WTC11 (cell line): ENCODE data around the gene INPP5E. TPM values are rescaled to one million over a fixed set of nuclear protein-coding genes. Genes with fewer than 3 reads are reported as not detected.

Source experiments
- ATAC-seq: fragments of 200-7000 bp; cut with Tn5 transposase; 2 replicates; pipeline ENCODE4 v1.10.0; 2021; ENCODE audit warnings: mild to moderate bottlenecking, moderate library complexity
- CTCF ChIA-PET: fragments of 300-600 bp; sonication (Branson Sonifier 250); formaldehyde crosslinking; loops from one replicate; lab custom pipeline; 2021; ENCODE audit warnings: antibody characterized with exemption; lab: Charles Lee
- POLR2A ChIA-PET: fragments of 350-600 bp; sonication (Branson Sonifier 250); formaldehyde crosslinking; loops from one replicate; lab custom pipeline; 2021; ENCODE audit warnings: antibody characterized with exemption; lab: Charles Lee
- DNase-seq: peaks from one replicate; pipeline ENCODE4 v3.0.0; 2021; ENCODE audit warnings: low spot score
- H3K27ac Mint-ChIP-seq: 2 replicates; pipeline ENCODE4 v1.8.0; 2021; ENCODE audit warnings: mixed read lengths
- H3K27me3 Mint-ChIP-seq: 2 replicates; pipeline ENCODE4 v1.8.0; 2021; ENCODE audit warnings: low read depth, mild to moderate bottlenecking, moderate library complexity, mixed read lengths
- H3K36me3 Mint-ChIP-seq: 2 replicates; pipeline ENCODE4 v1.8.0; 2021; ENCODE audit warnings: mixed read lengths
- H3K4me1 Mint-ChIP-seq: 2 replicates; pipeline ENCODE4 v1.8.0; 2022; ENCODE audit warnings: mixed read lengths
- H3K4me3 Mint-ChIP-seq: 2 replicates; pipeline ENCODE4 v1.8.0; 2021; ENCODE audit warnings: mild to moderate bottlenecking, moderate library complexity, mixed read lengths
- H3K9me3 Mint-ChIP-seq: 2 replicates; pipeline ENCODE4 v1.8.0; 2021; ENCODE audit warnings: mixed read lengths
- ELF4 ChIP-seq: sonication (generic); formaldehyde crosslinking; IDR thresholded peaks from 2 replicates; pipeline ENCODE4 v1.8.1; 2022; ENCODE audit warnings: low read depth, mild to moderate bottlenecking, moderate library complexity, missing genetic modification reagents
- EMX1 ChIP-seq: fragments of 250-450 bp; sonication (Bioruptor Pico); IDR thresholded peaks from 2 replicates; pipeline ENCODE4 v1.8.0; 2021; ENCODE audit warnings: mild to moderate bottlenecking
- FOXJ3 ChIP-seq: sonication (generic); formaldehyde crosslinking; IDR thresholded peaks from 2 replicates; pipeline ENCODE4 v1.9.0; 2021; ENCODE audit warnings: missing genetic modification reagents, mild to moderate bottlenecking, borderline replicate concordance
- FOXK1 ChIP-seq: sonication (generic); formaldehyde crosslinking; IDR thresholded peaks from 2 replicates; pipeline ENCODE4 v1.8.0; 2022; ENCODE audit warnings: mild to moderate bottlenecking, moderate library complexity, missing genetic modification reagents
- KAT7 ChIP-seq: sonication (generic); formaldehyde crosslinking; IDR thresholded peaks from 2 replicates; pipeline ENCODE4 v1.8.1; 2023; ENCODE audit warnings: missing genetic modification reagents, mild to moderate bottlenecking, borderline replicate concordance
- NR3C1 ChIP-seq: sonication (generic); formaldehyde crosslinking; conservative IDR thresholded peaks from 2 replicates; pipeline ENCODE4 v1.8.1; 2023; ENCODE audit warnings: low read depth, mild to moderate bottlenecking, missing genetic modification reagents
- PRRX2 ChIP-seq: fragments of 250-450 bp; sonication (Bioruptor Pico); IDR thresholded peaks from 2 replicates; pipeline ENCODE4 v1.8.0; 2021; ENCODE audit warnings: mild to moderate bottlenecking
- RELA ChIP-seq: sonication (generic); formaldehyde crosslinking; IDR thresholded peaks from 2 replicates; pipeline ENCODE4 v1.8.1; 2022; ENCODE audit warnings: missing genetic modification reagents, mild to moderate bottlenecking, borderline replicate concordance
- SMAD3 ChIP-seq: sonication (generic); formaldehyde crosslinking; IDR thresholded peaks from 2 replicates; pipeline ENCODE4 v1.8.0; 2022; ENCODE audit warnings: missing genetic modification reagents, mild to moderate bottlenecking, borderline replicate concordance
- ZNF138 ChIP-seq: sonication (generic); formaldehyde crosslinking; conservative IDR thresholded peaks from 2 replicates; pipeline ENCODE4 v1.8.1; 2022; ENCODE audit warnings: mild to moderate bottlenecking, moderate library complexity, missing genetic modification reagents
- ZNF232 ChIP-seq: sonication (generic); formaldehyde crosslinking; IDR thresholded peaks from 2 replicates; pipeline ENCODE4 v1.8.0; 2022; ENCODE audit warnings: mild to moderate bottlenecking, missing genetic modification reagents
- total RNA-seq: library from RNA; stranded (reverse); gene quantifications from 3 replicates; pipeline ENCODE4 v1.2.3, GENCODE V29; 2021
- TF ChIP-seq, protein P1 (sequence below): sonication (generic); formaldehyde crosslinking; IDR thresholded peaks from 2 replicates; pipeline ENCODE4 v1.8.0; 2023; ENCODE audit warnings: mild to moderate bottlenecking, missing genetic modification reagents
- TF ChIP-seq, protein P2 (sequence below): sonication (generic); formaldehyde crosslinking; IDR thresholded peaks from 2 replicates; pipeline ENCODE4 v1.8.1; 2022; ENCODE audit warnings: low read depth, mild to moderate bottlenecking, moderate library complexity, missing genetic modification reagents, borderline replicate concordance
- TF ChIP-seq, protein P3 (sequence below): sonication (generic); formaldehyde crosslinking; IDR thresholded peaks from 2 replicates; pipeline ENCODE4 v1.8.0; 2023; ENCODE audit warnings: missing genetic modification reagents, mild to moderate bottlenecking, borderline replicate concordance
- TF ChIP-seq, protein P4 (sequence below): sonication (generic); formaldehyde crosslinking; IDR thresholded peaks from 2 replicates; pipeline ENCODE4 v1.8.1; 2022; ENCODE audit warnings: mild to moderate bottlenecking, missing genetic modification reagents, moderate library complexity, borderline replicate concordance
- TF ChIP-seq, protein P5 (sequence below): sonication (generic); formaldehyde crosslinking; IDR thresholded peaks from 2 replicates; pipeline ENCODE4 v1.8.1; 2023; ENCODE audit warnings: mild to moderate bottlenecking, missing genetic modification reagents
- TF ChIP-seq, protein P6 (sequence below): sonication (generic); formaldehyde crosslinking; IDR thresholded peaks from 2 replicates; pipeline ENCODE4 v1.8.1; 2022; ENCODE audit warnings: mild to moderate bottlenecking, moderate library complexity, missing genetic modification reagents
- TF ChIP-seq, protein P7 (sequence below): sonication (generic); formaldehyde crosslinking; IDR thresholded peaks from 2 replicates; pipeline ENCODE4 v1.8.0; 2022; ENCODE audit warnings: mild to moderate bottlenecking, missing genetic modification reagents

The INPP5E gene
- total RNA-seq, 1 experiment from 2014 or later, result 24.0 TPM

DNA sequence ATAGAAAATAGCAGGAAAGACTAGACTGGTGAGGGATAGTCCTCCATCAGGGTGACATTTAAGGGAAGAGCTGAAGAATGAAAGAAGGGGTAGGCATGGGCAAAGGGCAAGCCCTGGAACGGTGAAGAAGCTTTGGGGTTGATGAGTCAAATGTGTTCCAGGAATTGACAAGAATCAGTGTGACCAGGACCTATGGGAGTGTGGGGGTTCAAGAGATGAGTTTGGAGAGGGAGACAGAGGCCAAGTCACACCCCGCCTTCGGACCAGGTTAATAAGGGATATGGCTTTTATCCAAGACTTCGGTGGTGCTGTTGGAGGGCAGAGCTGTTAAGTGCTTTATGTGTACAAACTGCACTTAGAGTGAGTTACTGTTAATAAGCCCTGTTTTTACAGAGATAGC lies 28.3 kb downstream of the INPP5E start (continued):
- TF ChIP-seq, protein P1, sequence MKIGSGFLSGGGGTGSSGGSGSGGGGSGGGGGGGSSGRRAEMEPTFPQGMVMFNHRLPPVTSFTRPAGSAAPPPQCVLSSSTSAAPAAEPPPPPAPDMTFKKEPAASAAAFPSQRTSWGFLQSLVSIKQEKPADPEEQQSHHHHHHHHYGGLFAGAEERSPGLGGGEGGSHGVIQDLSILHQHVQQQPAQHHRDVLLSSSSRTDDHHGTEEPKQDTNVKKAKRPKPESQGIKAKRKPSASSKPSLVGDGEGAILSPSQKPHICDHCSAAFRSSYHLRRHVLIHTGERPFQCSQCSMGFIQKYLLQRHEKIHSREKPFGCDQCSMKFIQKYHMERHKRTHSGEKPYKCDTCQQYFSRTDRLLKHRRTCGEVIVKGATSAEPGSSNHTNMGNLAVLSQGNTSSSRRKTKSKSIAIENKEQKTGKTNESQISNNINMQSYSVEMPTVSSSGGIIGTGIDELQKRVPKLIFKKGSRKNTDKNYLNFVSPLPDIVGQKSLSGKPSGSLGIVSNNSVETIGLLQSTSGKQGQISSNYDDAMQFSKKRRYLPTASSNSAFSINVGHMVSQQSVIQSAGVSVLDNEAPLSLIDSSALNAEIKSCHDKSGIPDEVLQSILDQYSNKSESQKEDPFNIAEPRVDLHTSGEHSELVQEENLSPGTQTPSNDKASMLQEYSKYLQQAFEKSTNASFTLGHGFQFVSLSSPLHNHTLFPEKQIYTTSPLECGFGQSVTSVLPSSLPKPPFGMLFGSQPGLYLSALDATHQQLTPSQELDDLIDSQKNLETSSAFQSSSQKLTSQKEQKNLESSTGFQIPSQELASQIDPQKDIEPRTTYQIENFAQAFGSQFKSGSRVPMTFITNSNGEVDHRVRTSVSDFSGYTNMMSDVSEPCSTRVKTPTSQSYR, result no peak
- TF ChIP-seq RELA (CRISPR knock-in tag) (no peak), PRRX2 (CRISPR knock-in tag) (no peak), SMAD3 (no peak), ZNF138 (CRISPR knock-in tag) (no peak), ELF4 (CRISPR knock-in tag) (no peak)
- TF ChIP-seq, protein P2, sequence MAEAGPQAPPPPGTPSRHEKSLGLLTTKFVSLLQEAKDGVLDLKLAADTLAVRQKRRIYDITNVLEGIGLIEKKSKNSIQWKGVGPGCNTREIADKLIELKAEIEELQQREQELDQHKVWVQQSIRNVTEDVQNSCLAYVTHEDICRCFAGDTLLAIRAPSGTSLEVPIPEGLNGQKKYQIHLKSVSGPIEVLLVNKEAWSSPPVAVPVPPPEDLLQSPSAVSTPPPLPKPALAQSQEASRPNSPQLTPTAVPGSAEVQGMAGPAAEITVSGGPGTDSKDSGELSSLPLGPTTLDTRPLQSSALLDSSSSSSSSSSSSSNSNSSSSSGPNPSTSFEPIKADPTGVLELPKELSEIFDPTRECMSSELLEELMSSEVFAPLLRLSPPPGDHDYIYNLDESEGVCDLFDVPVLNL, result no peak
- TF ChIP-seq, protein P3, sequence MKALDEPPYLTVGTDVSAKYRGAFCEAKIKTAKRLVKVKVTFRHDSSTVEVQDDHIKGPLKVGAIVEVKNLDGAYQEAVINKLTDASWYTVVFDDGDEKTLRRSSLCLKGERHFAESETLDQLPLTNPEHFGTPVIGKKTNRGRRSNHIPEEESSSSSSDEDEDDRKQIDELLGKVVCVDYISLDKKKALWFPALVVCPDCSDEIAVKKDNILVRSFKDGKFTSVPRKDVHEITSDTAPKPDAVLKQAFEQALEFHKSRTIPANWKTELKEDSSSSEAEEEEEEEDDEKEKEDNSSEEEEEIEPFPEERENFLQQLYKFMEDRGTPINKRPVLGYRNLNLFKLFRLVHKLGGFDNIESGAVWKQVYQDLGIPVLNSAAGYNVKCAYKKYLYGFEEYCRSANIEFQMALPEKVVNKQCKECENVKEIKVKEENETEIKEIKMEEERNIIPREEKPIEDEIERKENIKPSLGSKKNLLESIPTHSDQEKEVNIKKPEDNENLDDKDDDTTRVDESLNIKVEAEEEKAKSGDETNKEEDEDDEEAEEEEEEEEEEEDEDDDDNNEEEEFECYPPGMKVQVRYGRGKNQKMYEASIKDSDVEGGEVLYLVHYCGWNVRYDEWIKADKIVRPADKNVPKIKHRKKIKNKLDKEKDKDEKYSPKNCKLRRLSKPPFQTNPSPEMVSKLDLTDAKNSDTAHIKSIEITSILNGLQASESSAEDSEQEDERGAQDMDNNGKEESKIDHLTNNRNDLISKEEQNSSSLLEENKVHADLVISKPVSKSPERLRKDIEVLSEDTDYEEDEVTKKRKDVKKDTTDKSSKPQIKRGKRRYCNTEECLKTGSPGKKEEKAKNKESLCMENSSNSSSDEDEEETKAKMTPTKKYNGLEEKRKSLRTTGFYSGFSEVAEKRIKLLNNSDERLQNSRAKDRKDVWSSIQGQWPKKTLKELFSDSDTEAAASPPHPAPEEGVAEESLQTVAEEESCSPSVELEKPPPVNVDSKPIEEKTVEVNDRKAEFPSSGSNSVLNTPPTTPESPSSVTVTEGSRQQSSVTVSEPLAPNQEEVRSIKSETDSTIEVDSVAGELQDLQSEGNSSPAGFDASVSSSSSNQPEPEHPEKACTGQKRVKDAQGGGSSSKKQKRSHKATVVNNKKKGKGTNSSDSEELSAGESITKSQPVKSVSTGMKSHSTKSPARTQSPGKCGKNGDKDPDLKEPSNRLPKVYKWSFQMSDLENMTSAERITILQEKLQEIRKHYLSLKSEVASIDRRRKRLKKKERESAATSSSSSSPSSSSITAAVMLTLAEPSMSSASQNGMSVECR, result no peak
- TF ChIP-seq, protein P4, sequence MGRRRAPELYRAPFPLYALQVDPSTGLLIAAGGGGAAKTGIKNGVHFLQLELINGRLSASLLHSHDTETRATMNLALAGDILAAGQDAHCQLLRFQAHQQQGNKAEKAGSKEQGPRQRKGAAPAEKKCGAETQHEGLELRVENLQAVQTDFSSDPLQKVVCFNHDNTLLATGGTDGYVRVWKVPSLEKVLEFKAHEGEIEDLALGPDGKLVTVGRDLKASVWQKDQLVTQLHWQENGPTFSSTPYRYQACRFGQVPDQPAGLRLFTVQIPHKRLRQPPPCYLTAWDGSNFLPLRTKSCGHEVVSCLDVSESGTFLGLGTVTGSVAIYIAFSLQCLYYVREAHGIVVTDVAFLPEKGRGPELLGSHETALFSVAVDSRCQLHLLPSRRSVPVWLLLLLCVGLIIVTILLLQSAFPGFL (CRISPR knock-in tag), result no peak
- TF ChIP-seq, protein P5, sequence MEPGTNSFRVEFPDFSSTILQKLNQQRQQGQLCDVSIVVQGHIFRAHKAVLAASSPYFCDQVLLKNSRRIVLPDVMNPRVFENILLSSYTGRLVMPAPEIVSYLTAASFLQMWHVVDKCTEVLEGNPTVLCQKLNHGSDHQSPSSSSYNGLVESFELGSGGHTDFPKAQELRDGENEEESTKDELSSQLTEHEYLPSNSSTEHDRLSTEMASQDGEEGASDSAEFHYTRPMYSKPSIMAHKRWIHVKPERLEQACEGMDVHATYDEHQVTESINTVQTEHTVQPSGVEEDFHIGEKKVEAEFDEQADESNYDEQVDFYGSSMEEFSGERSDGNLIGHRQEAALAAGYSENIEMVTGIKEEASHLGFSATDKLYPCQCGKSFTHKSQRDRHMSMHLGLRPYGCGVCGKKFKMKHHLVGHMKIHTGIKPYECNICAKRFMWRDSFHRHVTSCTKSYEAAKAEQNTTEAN (CRISPR knock-in tag), result no peak

DNA sequence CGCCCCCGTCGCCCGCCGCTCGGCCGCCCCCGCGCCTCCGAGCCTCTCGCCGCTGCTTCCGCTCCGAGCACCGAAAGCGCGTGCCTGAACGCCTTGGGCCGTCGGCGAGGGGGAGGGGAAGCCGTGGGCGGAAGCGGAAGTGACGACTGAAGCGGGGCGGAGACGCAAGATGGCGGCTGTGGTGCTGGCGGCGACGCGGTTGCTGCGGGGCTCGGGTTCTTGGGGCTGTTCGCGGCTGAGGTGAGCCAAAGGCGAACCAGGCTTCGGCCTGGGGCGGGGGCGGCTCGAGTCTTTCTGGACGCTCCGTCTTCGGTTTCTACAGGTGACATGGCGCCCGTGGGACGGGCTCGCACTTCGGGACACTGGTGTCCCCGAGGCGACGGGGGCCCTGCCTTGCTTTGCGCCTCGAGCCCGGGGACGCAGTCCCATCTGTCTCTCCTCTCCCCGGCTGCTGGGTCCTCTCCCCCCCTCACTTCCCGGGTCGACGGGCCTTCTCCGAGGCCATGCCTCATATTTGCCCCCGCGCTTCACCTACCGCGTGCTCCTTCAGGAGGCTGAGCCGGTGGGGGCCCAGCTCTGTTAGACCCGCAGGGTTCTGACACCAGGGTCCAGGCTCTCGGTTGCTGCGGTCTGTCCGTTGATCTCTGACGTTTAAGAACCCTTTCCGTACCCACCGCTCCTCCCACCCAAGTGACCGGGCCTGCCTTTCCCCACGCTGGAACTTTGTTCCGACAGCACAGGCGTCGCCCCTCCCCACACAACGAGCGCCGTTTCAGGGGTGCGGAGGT lies 29.0 kb downstream of the INPP5E start, which contains the start of the genes ENTR1 and PMPCA:
Gene ENTR1, minus strand, starts transcription at position 115 of the 788 bp plus-strand sequence. CDS start 217 bp downstream, outside the sequence.
Gene PMPCA, plus strand, starts transcription at position 159 of the 788 bp plus-strand sequence. Its CDS starts 11 bp downstream, at position 170.
- ATAC-seq (peak; percentile 74), DNase-seq (peak; percentile 92)
- H3K4me1 Mint-ChIP-seq, result peaks cover 27% of the 10 kb centered on the region
- ChIA-PET CTCF (interaction anchor here (1.0 to 2.4 kb wide), 6 partner anchors 10 to 261 kb away, joined by 3 to 11 read pairs (median 4); no protein-coding TSS in a partner anchor), POLR2A (interaction anchor here (0.5 to 1.1 kb wide), 3 partner anchors 10 to 79 kb away, joined by 3 to 5 read pairs (median 5); no protein-coding TSS in a partner anchor)
- peak within 1 kb of the TSS; percentile 90 for H3K27ac Mint-ChIP-seq
- peak within 1 kb of the TSS; percentile 92 for H3K4me3 Mint-ChIP-seq
- H3K36me3 Mint-ChIP-seq, result peaks cover 69% of the 10 kb centered on the region
- no peaks in the 10 kb centered on the region for H3K27me3 Mint-ChIP-seq
- no peaks in the 10 kb centered on the region for H3K9me3 Mint-ChIP-seq
- no peak for TF ChIP-seq FOXJ3 (CRISPR knock-in tag)
- TF ChIP-seq, protein P6, sequence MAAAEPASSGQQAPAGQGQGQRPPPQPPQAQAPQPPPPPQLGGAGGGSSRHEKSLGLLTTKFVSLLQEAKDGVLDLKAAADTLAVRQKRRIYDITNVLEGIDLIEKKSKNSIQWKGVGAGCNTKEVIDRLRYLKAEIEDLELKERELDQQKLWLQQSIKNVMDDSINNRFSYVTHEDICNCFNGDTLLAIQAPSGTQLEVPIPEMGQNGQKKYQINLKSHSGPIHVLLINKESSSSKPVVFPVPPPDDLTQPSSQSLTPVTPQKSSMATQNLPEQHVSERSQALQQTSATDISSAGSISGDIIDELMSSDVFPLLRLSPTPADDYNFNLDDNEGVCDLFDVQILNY (CRISPR knock-in tag), result peak; percentile 21; the same call in 1 of the 2 replicates
- peak; percentile 83 for TF ChIP-seq ZNF232 (CRISPR knock-in tag)
- peak; percentile 86 for TF ChIP-seq FOXK1 (CRISPR knock-in tag)
- TF ChIP-seq, protein P4 (CRISPR knock-in tag), result no peak
- 0 out of 2 replicates have a peak, but pooled peaks have one; percentile 51 for TF ChIP-seq KAT7 (CRISPR knock-in tag)
- TF ChIP-seq NR3C1, result peak; percentile 84; the same call in 1 of the 2 replicates
- TF ChIP-seq EMX1 (CRISPR knock-in tag), result no peak
- TF ChIP-seq, protein P7, sequence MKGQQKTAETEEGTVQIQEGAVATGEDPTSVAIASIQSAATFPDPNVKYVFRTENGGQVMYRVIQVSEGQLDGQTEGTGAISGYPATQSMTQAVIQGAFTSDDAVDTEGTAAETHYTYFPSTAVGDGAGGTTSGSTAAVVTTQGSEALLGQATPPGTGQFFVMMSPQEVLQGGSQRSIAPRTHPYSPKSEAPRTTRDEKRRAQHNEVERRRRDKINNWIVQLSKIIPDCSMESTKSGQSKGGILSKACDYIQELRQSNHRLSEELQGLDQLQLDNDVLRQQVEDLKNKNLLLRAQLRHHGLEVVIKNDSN, result peak; percentile 45; the same call in 1 of the 2 replicates
- no peak for TF ChIP-seq PRRX2 (CRISPR knock-in tag)
